Parathyroid adenoma (tissue), 2 donors: ENCODE results near the gene SLIRP.

Experiments used
- H2AFZ ChIP-seq: fragments of 300-600 bp; sonication (generic); one replicate; pipeline ENCODE4 v1.7.0; 2017; ENCODE audit warnings: antibody characterized with exemption, mild to moderate bottlenecking
- H3K27ac ChIP-seq: fragments of 300-600 bp; sonication (generic); one replicate; pipeline ENCODE4 v1.7.0; 2017
- H3K27me3 ChIP-seq: fragments of 300-600 bp; sonication (generic); one replicate; pipeline ENCODE4 v1.7.0; 2017; ENCODE audit warnings: low read length; ENCODE audit not compliant: control insufficient read depth, insufficient read depth
- H3K36me3 ChIP-seq: fragments of 300-600 bp; sonication (generic); one replicate; pipeline ENCODE4 v1.7.0; 2017; ENCODE audit warnings: low read length; ENCODE audit not compliant: control insufficient read depth, insufficient read depth
- H3K4me1 ChIP-seq: fragments of 300-600 bp; sonication (generic); one replicate; pipeline ENCODE4 v1.7.0; 2017; ENCODE audit warnings: control low read depth
- H3K4me2 ChIP-seq: fragments of 300-600 bp; sonication (generic); one replicate; pipeline ENCODE4 v1.7.0; 2017; ENCODE audit warnings: low read length
- H3K4me3 ChIP-seq: fragments of 300-600 bp; sonication (generic); one replicate; pipeline ENCODE4 v1.7.0; 2017; ENCODE audit warnings: low read depth, low read length
- H3K79me2 ChIP-seq: fragments of 300-600 bp; sonication (generic); one replicate; pipeline ENCODE4 v1.7.0; 2017; ENCODE audit warnings: control low read depth
- H3K9ac ChIP-seq: fragments of 300-600 bp; sonication (generic); one replicate; pipeline ENCODE4 v1.7.0; 2017; ENCODE audit warnings: mild to moderate bottlenecking
- H3K9me3 ChIP-seq: fragments of 300-600 bp; sonication (generic); one replicate; pipeline ENCODE4 v1.7.0; 2017; ENCODE audit warnings: low read length; ENCODE audit not compliant: control insufficient read depth
- TF ChIP-seq, protein P1 (sequence below): fragments of 300-600 bp; sonication (generic); IDR thresholded peaks from one replicate; pipeline ENCODE4 v1.7.0; 2017; ENCODE audit warnings: antibody characterized with exemption, mild to moderate bottlenecking
- donor health status: primary hyperparathyroidism.

The SLIRP gene

DNA sequence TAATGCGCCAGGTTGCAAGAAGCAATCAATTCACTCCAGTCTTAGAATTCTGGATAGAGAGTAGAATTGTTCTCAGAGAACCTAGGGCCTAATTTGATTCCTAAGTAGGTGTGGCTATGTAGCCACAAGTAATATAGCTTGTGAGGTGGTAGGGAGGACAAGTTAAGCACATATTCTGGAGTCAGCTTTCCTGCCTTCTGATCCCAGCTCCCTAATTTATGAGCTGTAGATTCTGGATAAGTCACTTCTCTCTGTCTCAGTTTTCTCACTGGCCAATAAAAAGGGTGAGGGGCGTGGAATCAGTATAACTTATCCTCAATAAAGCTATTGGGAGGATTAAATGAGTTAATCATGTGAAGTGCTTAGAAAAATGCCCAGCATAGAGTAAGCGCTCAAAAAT is 56.1 kb downstream of the SLIRP start:
- no peak overlapping the region for H3K9ac ChIP-seq
- no peak overlapping the region for H3K4me2 ChIP-seq
- H3K4me3 ChIP-seq, result no peak overlapping the region
- H3K27ac ChIP-seq, result no peak overlapping the region
- no peak overlapping the region for H2AFZ ChIP-seq
- peaks cover 27% of the 10 kb centered on the region for H3K79me2 ChIP-seq
- no peaks in the 10 kb centered on the region for H3K36me3 ChIP-seq
- H3K9me3 ChIP-seq, result no peaks in the 10 kb centered on the region
- H3K27me3 ChIP-seq, result no peaks in the 10 kb centered on the region
- H3K4me1 ChIP-seq, result peaks cover 10% of the 10 kb centered on the region
- TF ChIP-seq, protein P1, sequence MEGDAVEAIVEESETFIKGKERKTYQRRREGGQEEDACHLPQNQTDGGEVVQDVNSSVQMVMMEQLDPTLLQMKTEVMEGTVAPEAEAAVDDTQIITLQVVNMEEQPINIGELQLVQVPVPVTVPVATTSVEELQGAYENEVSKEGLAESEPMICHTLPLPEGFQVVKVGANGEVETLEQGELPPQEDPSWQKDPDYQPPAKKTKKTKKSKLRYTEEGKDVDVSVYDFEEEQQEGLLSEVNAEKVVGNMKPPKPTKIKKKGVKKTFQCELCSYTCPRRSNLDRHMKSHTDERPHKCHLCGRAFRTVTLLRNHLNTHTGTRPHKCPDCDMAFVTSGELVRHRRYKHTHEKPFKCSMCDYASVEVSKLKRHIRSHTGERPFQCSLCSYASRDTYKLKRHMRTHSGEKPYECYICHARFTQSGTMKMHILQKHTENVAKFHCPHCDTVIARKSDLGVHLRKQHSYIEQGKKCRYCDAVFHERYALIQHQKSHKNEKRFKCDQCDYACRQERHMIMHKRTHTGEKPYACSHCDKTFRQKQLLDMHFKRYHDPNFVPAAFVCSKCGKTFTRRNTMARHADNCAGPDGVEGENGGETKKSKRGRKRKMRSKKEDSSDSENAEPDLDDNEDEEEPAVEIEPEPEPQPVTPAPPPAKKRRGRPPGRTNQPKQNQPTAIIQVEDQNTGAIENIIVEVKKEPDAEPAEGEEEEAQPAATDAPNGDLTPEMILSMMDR, result no peak
